SK-N-SH (cell line): ENCODE measurements around the gene THSD7A.

Experiments used
- EP300 ChIP-seq, 2 experiments: IDR thresholded peaks; 2 replicates each; pipeline versions ENCODE4 v1.4.0 to v1.6.1; 2012; ENCODE audit warnings: borderline replicate concordance in 1 of 2, low read depth in 1 of 2, low read length in 1 of 2
- EZH2phosphoT487 ChIP-seq: fragments of 200-600 bp; sonication (generic); IDR thresholded peaks from 2 replicates; pipeline ENCODE4 v1.6.1; 2017; ENCODE audit warnings: low read depth, mixed run types, mild to moderate bottlenecking, antibody characterized with exemption, moderate library complexity, borderline replicate concordance
- RAD21 ChIP-seq: IDR thresholded peaks from 2 replicates; pipeline ENCODE4 v1.6.1; 2012; ENCODE audit warnings: mild to moderate bottlenecking, low read length
- USF1 ChIP-seq: IDR thresholded peaks from 2 replicates; pipeline ENCODE4 v1.4.0; 2012; ENCODE audit warnings: low read depth, borderline replicate concordance

DNA sequence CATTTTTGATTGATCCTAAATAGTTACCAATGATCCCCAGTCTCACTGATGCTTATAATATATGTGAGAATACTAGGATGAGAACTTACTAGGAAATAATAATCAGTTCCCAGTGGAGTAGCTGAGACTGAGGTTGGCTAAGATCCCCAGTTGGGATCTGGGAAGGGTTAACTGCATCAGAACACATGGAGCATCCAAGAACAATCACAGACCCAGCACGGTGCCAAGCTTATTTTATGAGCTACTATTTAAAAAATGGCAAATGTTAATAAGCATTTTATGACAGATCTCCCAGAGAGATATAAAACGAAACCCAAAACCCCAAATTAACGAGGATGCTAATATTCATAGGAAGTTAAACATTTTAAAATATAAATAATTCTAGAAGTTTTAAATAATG is 379.5 kb downstream of the THSD7A start:
- TF ChIP-seq USF1 (no peak), EZH2phosphoT487 (no peak), RAD21 (no peak), EP300 (IDR thresholded peaks at IDR 0.05; ENCODE audit: borderline replicate concordance in 1 of 2, low read depth in 1 of 2, low read length in 1 of 2) (no peak)
